GM19468 (cell line): ENCODE results near the gene TMTC2.
A peak's percentile ranks its signal among the peaks of the same experiment; 100 is the strongest.

Experiments
- ATAC-seq: cut with Tn5 transposase; IDR thresholded peaks from one replicate; pipeline ENCODE4 v1.9.1; 2021; ENCODE audit warnings: mild to moderate bottlenecking, moderate library complexity, moderate number of reproducible peaks; ENCODE audit not compliant: unreplicated experiment; ENCODE audit errors: extremely low read depth

The TMTC2 gene

GRCh38 chr12:83044736-83045135 lies 358.0 kb downstream of the TMTC2 start:
- ATAC-seq: no peak

- no peak for ATAC-seq
Observed at GRCh38 chr12:83046019-83046418, 359.3 kb downstream of the TMTC2 start.

GRCh38 chr12:83049306-83049705 lies 362.6 kb downstream of the TMTC2 start:
- no peak for ATAC-seq

GRCh38 chr12:83052890-83053541 lies 366.3 kb downstream of the TMTC2 start:
- no peak for ATAC-seq

GRCh38 chr12:83057436-83057835 lies 370.7 kb downstream of the TMTC2 start:
- ATAC-seq: no peak

GRCh38 chr12:83059107-83059506 lies 372.4 kb downstream of the TMTC2 start:
- no peak for ATAC-seq

- no peak for ATAC-seq
Observed at GRCh38 chr12:83065562-83065961, 378.9 kb downstream of the TMTC2 start.

- peak; percentile 37 for ATAC-seq
Observed at GRCh38 chr12:83067981-83068380, 381.3 kb downstream of the TMTC2 start.

- no peak for ATAC-seq
Observed at GRCh38 chr12:83074358-83074894, 387.7 kb downstream of the TMTC2 start.

- ATAC-seq: no peak
Observed at GRCh38 chr12:83075471-83075870, 388.8 kb downstream of the TMTC2 start.

GRCh38 chr12:83077041-83077440 lies 390.3 kb downstream of the TMTC2 start:
- no peak for ATAC-seq

- ATAC-seq: no peak
Observed at GRCh38 chr12:83082690-83083276, 396.1 kb downstream of the TMTC2 start.

GRCh38 chr12:83083616-83084015 lies 396.9 kb downstream of the TMTC2 start:
- no peak for ATAC-seq

GRCh38 chr12:83084516-83085234 lies 398.0 kb downstream of the TMTC2 start:
- no peak for ATAC-seq

- no peak for ATAC-seq
Observed at GRCh38 chr12:83086023-83086422, 399.3 kb downstream of the TMTC2 start.

- no peak for ATAC-seq
Observed at GRCh38 chr12:83089575-83089974, 402.9 kb downstream of the TMTC2 start.

- no peak for ATAC-seq
Observed at GRCh38 chr12:83092129-83092528, 405.4 kb downstream of the TMTC2 start.

GRCh38 chr12:83092606-83093005 lies 405.9 kb downstream of the TMTC2 start:
- ATAC-seq: no peak

- no peak for ATAC-seq
Observed at GRCh38 chr12:83093426-83093825, 406.7 kb downstream of the TMTC2 start.

GRCh38 chr12:83097643-83098342 lies 411.1 kb downstream of the TMTC2 start:
- no peak for ATAC-seq

GRCh38 chr12:83099436-83099835 lies 412.7 kb downstream of the TMTC2 start:
- no peak for ATAC-seq
